Measurements from ENCODE around the gene PSMB4. TPM values are rescaled to one million over a fixed set of nuclear protein-coding genes. Genes with fewer than 3 reads are reported as not detected.

PSMB4 gene
- total RNA-seq, 1 experiment from 2014 or later = 413 TPM

DNA sequence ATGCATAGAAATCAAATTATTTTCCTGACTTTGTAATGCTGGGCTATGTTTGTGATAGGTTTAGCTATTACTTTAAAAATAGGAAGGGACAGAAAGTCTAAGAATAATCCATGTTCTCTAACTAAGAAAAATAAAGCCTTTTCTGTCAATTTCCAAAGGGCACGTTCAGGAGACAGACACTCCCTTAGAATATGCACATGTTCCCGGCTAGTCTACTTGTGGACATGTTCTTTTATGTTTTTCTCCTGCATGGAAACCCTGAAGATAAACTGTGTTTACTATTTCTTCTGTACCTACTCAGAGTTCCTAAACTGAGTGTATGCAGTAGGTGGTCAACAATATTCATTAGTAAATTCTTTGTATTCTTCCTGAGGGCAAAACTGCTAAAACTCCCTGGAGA lies 12.5 kb downstream of the PSMB4 start:
- Histone ChIP-seq H4K20me1 (ENCODE audit: control insufficient read depth, insufficient read depth, insufficient read length) (no peaks in the 10 kb centered on the region), H3K18ac (ENCODE audit: insufficient read length, low read depth, low read length) (no peak overlapping the region), H3K79me1 (ENCODE audit: insufficient read depth, low read depth, low read length, poor library complexity, severe bottlenecking) (no peaks in the 10 kb centered on the region), H3K23ac (ENCODE audit: insufficient read length, low read depth, low read length) (no peak overlapping the region), H3K4ac (ENCODE audit: low read depth, low read length) (no peak overlapping the region), H2AK5ac (ENCODE audit: insufficient read length, low read length) (no peak overlapping the region), H3T11ph (ENCODE audit: low read length) (no peak overlapping the region), H3K56ac (ENCODE audit: insufficient read length, low read depth, low read length) (no peak overlapping the region), H3K27me3 (ENCODE audit: insufficient read depth, low read length) (no peaks in the 10 kb centered on the region), H4K91ac (ENCODE audit: insufficient read length, low read depth, low read length) (no peak overlapping the region), H4K5ac (ENCODE audit: insufficient read length, low read depth, low read length) (no peak overlapping the region), H2BK5ac (ENCODE audit: insufficient read length, low read length) (no peak overlapping the region), H4K8ac (replicated peaks; ENCODE audit: insufficient read length, low read depth, low read length) (no peak overlapping the region), H3K27ac (ENCODE audit: insufficient read length, low read depth, low read length) (no peak overlapping the region), H2BK12ac (ENCODE audit: insufficient read length, low read depth, low read length) (no peak overlapping the region), H2BK15ac (ENCODE audit: low read depth, low read length) (no peak overlapping the region), H3K79me2 (ENCODE audit: insufficient read depth, low read length) (no peaks in the 10 kb centered on the region), H3K4me1 (ENCODE audit: insufficient read depth, low read length) (no peaks in the 10 kb centered on the region), H2AFZ (ENCODE audit: low read length) (no peak overlapping the region), H3K9ac (ENCODE audit: extremely low read depth, insufficient read length, low read length) (no peak overlapping the region), H3K4me2 (ENCODE audit: insufficient read depth, insufficient read length, low read length) (no peak overlapping the region), H2BK120ac (ENCODE audit: low read depth, low read length, poor library complexity, severe bottlenecking) (no peak overlapping the region), H2BK20ac (ENCODE audit: low read depth, low read length, poor library complexity, severe bottlenecking) (no peak overlapping the region), H3K23me2 (ENCODE audit: insufficient read length, low read depth, low read length, poor library complexity, severe bottlenecking) (no peaks in the 10 kb centered on the region), H3K14ac (ENCODE audit: insufficient read depth, low read length) (no peak overlapping the region), H3K9me3 (ENCODE audit: control insufficient read depth, low read depth, low read length) (no peaks in the 10 kb centered on the region)
- Mint-ChIP-seq H3K27me3 (ENCODE audit: low read depth) (no peaks in the 10 kb centered on the region), H3K4me3 (no peak overlapping the region), H3K27ac (no peak overlapping the region), H3K9me3 (no peaks in the 10 kb centered on the region), H3K4me1 (no peaks in the 10 kb centered on the region), H3K36me3 (ENCODE audit: insufficient read depth in 1 of 3, low read depth in 3 of 3) (peaks cover 40 to 94% (median 87%) of the 10 kb centered on the region in 3 experiments; a peak in 6 of 7 replicates)
- TF ChIP-seq, protein P1, sequence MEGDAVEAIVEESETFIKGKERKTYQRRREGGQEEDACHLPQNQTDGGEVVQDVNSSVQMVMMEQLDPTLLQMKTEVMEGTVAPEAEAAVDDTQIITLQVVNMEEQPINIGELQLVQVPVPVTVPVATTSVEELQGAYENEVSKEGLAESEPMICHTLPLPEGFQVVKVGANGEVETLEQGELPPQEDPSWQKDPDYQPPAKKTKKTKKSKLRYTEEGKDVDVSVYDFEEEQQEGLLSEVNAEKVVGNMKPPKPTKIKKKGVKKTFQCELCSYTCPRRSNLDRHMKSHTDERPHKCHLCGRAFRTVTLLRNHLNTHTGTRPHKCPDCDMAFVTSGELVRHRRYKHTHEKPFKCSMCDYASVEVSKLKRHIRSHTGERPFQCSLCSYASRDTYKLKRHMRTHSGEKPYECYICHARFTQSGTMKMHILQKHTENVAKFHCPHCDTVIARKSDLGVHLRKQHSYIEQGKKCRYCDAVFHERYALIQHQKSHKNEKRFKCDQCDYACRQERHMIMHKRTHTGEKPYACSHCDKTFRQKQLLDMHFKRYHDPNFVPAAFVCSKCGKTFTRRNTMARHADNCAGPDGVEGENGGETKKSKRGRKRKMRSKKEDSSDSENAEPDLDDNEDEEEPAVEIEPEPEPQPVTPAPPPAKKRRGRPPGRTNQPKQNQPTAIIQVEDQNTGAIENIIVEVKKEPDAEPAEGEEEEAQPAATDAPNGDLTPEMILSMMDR (conservative IDR thresholded peaks at IDR 0.05) = no peak
- DNase-seq = no peak
- no CpG with 5 or more reads among the region's 2 CpGs for WGBS (ENCODE audit: extremely low coverage, insufficient read length, low lambda C conversion rate)
